ENCODE data around the gene CYP2C19.
"Not testable (repeated sequence)": the region's sequence is repeated elsewhere in the genome, so short reads cannot be mapped to it uniquely, and the experiment has no call there.

The CYP2C19 gene

GRCh38 chr10:94762393-94762792, at the start of gene CYP2C19:
TSS of gene CYP2C19 (plus strand) at chr10:94762681. CDS start at chr10:94762706, 25 bp downstream.
- no peak for DNase-seq

- no peak for DNase-seq
Observed at GRCh38 chr10:94725871-94726270, 36.6 kb upstream of the CYP2C19 start.

- no peak for DNase-seq
Observed at GRCh38 chr10:94735197-94735596, 27.3 kb upstream of the CYP2C19 start.

- no peak for DNase-seq
Observed at GRCh38 chr10:94738588-94738987, 23.9 kb upstream of the CYP2C19 start.

GRCh38 chr10:94747137-94747536, 15.3 kb upstream of the CYP2C19 start:
- no peak for DNase-seq

- DNase-seq: no peak
Observed at GRCh38 chr10:94747838-94748237, 14.6 kb upstream of the CYP2C19 start.

GRCh38 chr10:94757916-94758315, 4.6 kb upstream of the CYP2C19 start:
- no peak for DNase-seq

- DNase-seq: no peak
Observed at GRCh38 chr10:94760586-94761178, 1.8 kb upstream of the CYP2C19 start.

- DNase-seq: not testable (repeated sequence)
Observed at GRCh38 chr10:94775425-94775824, 12.9 kb downstream of the CYP2C19 start.

GRCh38 chr10:94777886-94778458, 15.5 kb downstream of the CYP2C19 start:
- DNase-seq: no peak

- DNase-seq: no peak
Observed at GRCh38 chr10:94780844-94781243, 18.4 kb downstream of the CYP2C19 start.

GRCh38 chr10:94784256-94784655, 21.8 kb downstream of the CYP2C19 start:
- DNase-seq: no peak

GRCh38 chr10:94785211-94785610, 22.7 kb downstream of the CYP2C19 start:
- no peak for DNase-seq

- not testable (repeated sequence) for DNase-seq
Observed at GRCh38 chr10:94800551-94800950, 38.1 kb downstream of the CYP2C19 start.

GRCh38 chr10:94803307-94803706, 40.8 kb downstream of the CYP2C19 start:
- DNase-seq: no peak

GRCh38 chr10:94830025-94830424, 67.5 kb downstream of the CYP2C19 start:
- DNase-seq: not testable (repeated sequence)

GRCh38 chr10:94846204-94846603, 83.7 kb downstream of the CYP2C19 start:
- no peak for DNase-seq

GRCh38 chr10:94850766-94851165, 88.3 kb downstream of the CYP2C19 start:
- no peak for DNase-seq

- no peak for DNase-seq
Observed at GRCh38 chr10:94851263-94851662, 88.8 kb downstream of the CYP2C19 start.

GRCh38 chr10:94852438-94852837, 90.0 kb downstream of the CYP2C19 start:
- no peak for DNase-seq

- DNase-seq: no peak
Observed at GRCh38 chr10:94853065-94853464, 90.6 kb downstream of the CYP2C19 start.

GRCh38 chr10:94858005-94858404, 95.5 kb downstream of the CYP2C19 start:
- no peak for DNase-seq

GRCh38 chr10:94859086-94859485, 96.6 kb downstream of the CYP2C19 start:
- DNase-seq: no peak

GRCh38 chr10:94878649-94879048, 116.2 kb downstream of the CYP2C19 start:
- DNase-seq: no peak

- DNase-seq: no peak
Observed at GRCh38 chr10:94879214-94879613, 116.7 kb downstream of the CYP2C19 start.

All from activated CD4-positive, alpha-beta T cell treated with anti-CD3 and anti-CD28 coated beads, Interleukin-2, amount 50 U/mL, for 4 hours (primary cell).